Measurements from ENCODE around the gene MSTN.

- TF ChIP-seq, protein P1, sequence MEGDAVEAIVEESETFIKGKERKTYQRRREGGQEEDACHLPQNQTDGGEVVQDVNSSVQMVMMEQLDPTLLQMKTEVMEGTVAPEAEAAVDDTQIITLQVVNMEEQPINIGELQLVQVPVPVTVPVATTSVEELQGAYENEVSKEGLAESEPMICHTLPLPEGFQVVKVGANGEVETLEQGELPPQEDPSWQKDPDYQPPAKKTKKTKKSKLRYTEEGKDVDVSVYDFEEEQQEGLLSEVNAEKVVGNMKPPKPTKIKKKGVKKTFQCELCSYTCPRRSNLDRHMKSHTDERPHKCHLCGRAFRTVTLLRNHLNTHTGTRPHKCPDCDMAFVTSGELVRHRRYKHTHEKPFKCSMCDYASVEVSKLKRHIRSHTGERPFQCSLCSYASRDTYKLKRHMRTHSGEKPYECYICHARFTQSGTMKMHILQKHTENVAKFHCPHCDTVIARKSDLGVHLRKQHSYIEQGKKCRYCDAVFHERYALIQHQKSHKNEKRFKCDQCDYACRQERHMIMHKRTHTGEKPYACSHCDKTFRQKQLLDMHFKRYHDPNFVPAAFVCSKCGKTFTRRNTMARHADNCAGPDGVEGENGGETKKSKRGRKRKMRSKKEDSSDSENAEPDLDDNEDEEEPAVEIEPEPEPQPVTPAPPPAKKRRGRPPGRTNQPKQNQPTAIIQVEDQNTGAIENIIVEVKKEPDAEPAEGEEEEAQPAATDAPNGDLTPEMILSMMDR (IDR thresholded peaks at IDR 0.05) = no peak
- no peak for TF ChIP-seq USF2 (CRISPR knock-in tag; IDR thresholded peaks at IDR 0.05)
- TF ChIP-seq, protein P2, sequence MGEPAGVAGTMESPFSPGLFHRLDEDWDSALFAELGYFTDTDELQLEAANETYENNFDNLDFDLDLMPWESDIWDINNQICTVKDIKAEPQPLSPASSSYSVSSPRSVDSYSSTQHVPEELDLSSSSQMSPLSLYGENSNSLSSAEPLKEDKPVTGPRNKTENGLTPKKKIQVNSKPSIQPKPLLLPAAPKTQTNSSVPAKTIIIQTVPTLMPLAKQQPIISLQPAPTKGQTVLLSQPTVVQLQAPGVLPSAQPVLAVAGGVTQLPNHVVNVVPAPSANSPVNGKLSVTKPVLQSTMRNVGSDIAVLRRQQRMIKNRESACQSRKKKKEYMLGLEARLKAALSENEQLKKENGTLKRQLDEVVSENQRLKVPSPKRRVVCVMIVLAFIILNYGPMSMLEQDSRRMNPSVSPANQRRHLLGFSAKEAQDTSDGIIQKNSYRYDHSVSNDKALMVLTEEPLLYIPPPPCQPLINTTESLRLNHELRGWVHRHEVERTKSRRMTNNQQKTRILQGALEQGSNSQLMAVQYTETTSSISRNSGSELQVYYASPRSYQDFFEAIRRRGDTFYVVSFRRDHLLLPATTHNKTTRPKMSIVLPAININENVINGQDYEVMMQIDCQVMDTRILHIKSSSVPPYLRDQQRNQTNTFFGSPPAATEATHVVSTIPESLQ (CRISPR knock-in tag; IDR thresholded peaks at IDR 0.05) = no peak
- no peak for TF ChIP-seq ZNF232 (CRISPR knock-in tag; IDR thresholded peaks at IDR 0.05)
- TF ChIP-seq, protein P3, sequence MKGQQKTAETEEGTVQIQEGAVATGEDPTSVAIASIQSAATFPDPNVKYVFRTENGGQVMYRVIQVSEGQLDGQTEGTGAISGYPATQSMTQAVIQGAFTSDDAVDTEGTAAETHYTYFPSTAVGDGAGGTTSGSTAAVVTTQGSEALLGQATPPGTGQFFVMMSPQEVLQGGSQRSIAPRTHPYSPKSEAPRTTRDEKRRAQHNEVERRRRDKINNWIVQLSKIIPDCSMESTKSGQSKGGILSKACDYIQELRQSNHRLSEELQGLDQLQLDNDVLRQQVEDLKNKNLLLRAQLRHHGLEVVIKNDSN (CRISPR knock-in tag; IDR thresholded peaks at IDR 0.05) = no peak
- no peak for TF ChIP-seq ZNF263 (CRISPR knock-in tag; IDR thresholded peaks at IDR 0.05; ENCODE audit: low read depth)
Measured at GRCh38 chr2:190084704-190085103, 22.2 kb upstream of the MSTN start.

Measured in WTC11 (cell line).